ENCODE data around the gene SLC39A11. TPM values are rescaled to one million over a fixed set of nuclear protein-coding genes. Genes with fewer than 3 reads are reported as not detected.

The SLC39A11 gene
- total and polyA plus RNA-seq, 5 donors from 2014 or later, result 9.3 to 32.2 (median 11.9) TPM

- no peaks in the 10 kb centered on the region for H3K4me1 ChIP-seq (ENCODE audit: control insufficient read depth, insufficient read depth, low read length, poor library complexity, severe bottlenecking)
- no peaks in the 10 kb centered on the region for H3K27me3 ChIP-seq (ENCODE audit: control insufficient read depth, insufficient read depth, low read length)
- Mint-ChIP-seq H3K9me3 (peaks cover 0 to 12% (median 2%) of the 10 kb centered on the region in 7 donors), H3K27me3 (peaks cover 49% of the 10 kb centered on the region), H3K27ac (peak overlapping the region in 1 of 3 donors; percentile 15), H3K36me3 (no peaks in the 10 kb centered on the region), H3K4me1 (peaks cover 0 to 4% (median 0%) of the 10 kb centered on the region in 4 donors), H3K4me3 (no peak overlapping the region)
- no peak overlapping the region for H3K4me3 ChIP-seq (ENCODE audit: low read depth, low read length)
- no peak overlapping the region for H3K27ac ChIP-seq (ENCODE audit: insufficient read depth, low read length, poor library complexity, severe bottlenecking)
- ATAC-seq (ENCODE audit: low read depth in 2 of 2), result no peak
- no peaks in the 10 kb centered on the region for H3K9me3 ChIP-seq (ENCODE audit: control insufficient read depth in 2 of 2, low read length in 2 of 2)
- DNase-seq, result no peak
- no peaks in the 10 kb centered on the region for H3K36me3 ChIP-seq (ENCODE audit: control insufficient read depth, insufficient read depth, low read length)
These were observed 489.7 kb downstream of the SLC39A11 start for GRCh38 chr17:72602517-72603419.

GRCh38 chr17:72600934-72601333, 491.6 kb downstream of the SLC39A11 start:
- ATAC-seq (ENCODE audit: low read depth in 2 of 2) (no peak), DNase-seq (no peak)
- Mint-ChIP-seq H3K27ac (no peak overlapping the region), H3K4me1 (peaks cover 0 to 4% (median 0%) of the 10 kb centered on the region in 4 donors), H3K36me3 (no peaks in the 10 kb centered on the region), H3K9me3 (peaks cover 0 to 6% (median 0%) of the 10 kb centered on the region in 7 donors), H3K4me3 (no peak overlapping the region), H3K27me3 (peaks cover 47% of the 10 kb centered on the region)
- H3K9me3 ChIP-seq (ENCODE audit: control insufficient read depth in 2 of 2, low read length in 2 of 2), result no peaks in the 10 kb centered on the region
- H3K27me3 ChIP-seq (ENCODE audit: control insufficient read depth, insufficient read depth, low read length), result no peaks in the 10 kb centered on the region
- H3K36me3 ChIP-seq (ENCODE audit: control insufficient read depth, insufficient read depth, low read length), result no peaks in the 10 kb centered on the region
- H3K4me1 ChIP-seq (ENCODE audit: control insufficient read depth, insufficient read depth, low read length, poor library complexity, severe bottlenecking), result no peaks in the 10 kb centered on the region
- no peak overlapping the region for H3K27ac ChIP-seq (ENCODE audit: insufficient read depth, low read length, poor library complexity, severe bottlenecking)
- H3K4me3 ChIP-seq (ENCODE audit: low read depth, low read length), result no peak overlapping the region

- H3K9me3 Mint-ChIP-seq, result peaks cover 0 to 6% (median 1%) of the 10 kb centered on the region in 7 donors
- no peaks in the 10 kb centered on the region for H3K36me3 ChIP-seq (ENCODE audit: control insufficient read depth, insufficient read depth, low read length)
- H3K27ac Mint-ChIP-seq, result no peak overlapping the region
- no peaks in the 10 kb centered on the region for H3K36me3 Mint-ChIP-seq
- DNase-seq (no peak), ATAC-seq (ENCODE audit: low read depth in 2 of 2) (no peak)
- no peaks in the 10 kb centered on the region for H3K27me3 ChIP-seq (ENCODE audit: control insufficient read depth, insufficient read depth, low read length)
- H3K4me1 Mint-ChIP-seq, result peaks cover 0 to 8% (median 0%) of the 10 kb centered on the region in 4 donors
- no peak overlapping the region for H3K27ac ChIP-seq (ENCODE audit: insufficient read depth, low read length, poor library complexity, severe bottlenecking)
- H3K4me3 Mint-ChIP-seq, result no peak overlapping the region
- H3K27me3 Mint-ChIP-seq, result peaks cover 53% of the 10 kb centered on the region
- H3K9me3 ChIP-seq (ENCODE audit: control insufficient read depth in 2 of 2, low read length in 2 of 2), result no peaks in the 10 kb centered on the region
- no peaks in the 10 kb centered on the region for H3K4me1 ChIP-seq (ENCODE audit: control insufficient read depth, insufficient read depth, low read length, poor library complexity, severe bottlenecking)
- no peak overlapping the region for H3K4me3 ChIP-seq (ENCODE audit: low read depth, low read length)
These were observed 492.6 kb downstream of the SLC39A11 start for GRCh38 chr17:72599891-72600290.

GRCh38 chr17:72598695-72599094, 493.8 kb downstream of the SLC39A11 start:
- Histone ChIP-seq H3K27me3 (ENCODE audit: control insufficient read depth, insufficient read depth, low read length) (no peaks in the 10 kb centered on the region), H3K4me3 (ENCODE audit: low read depth, low read length) (no peak overlapping the region), H3K36me3 (ENCODE audit: control insufficient read depth, insufficient read depth, low read length) (no peaks in the 10 kb centered on the region), H3K27ac (ENCODE audit: insufficient read depth, low read length, poor library complexity, severe bottlenecking) (no peak overlapping the region), H3K4me1 (ENCODE audit: control insufficient read depth, insufficient read depth, low read length, poor library complexity, severe bottlenecking) (no peaks in the 10 kb centered on the region), H3K9me3 (ENCODE audit: control insufficient read depth in 2 of 2, low read length in 2 of 2) (no peaks in the 10 kb centered on the region)
- Mint-ChIP-seq H3K9me3 (peaks cover 0 to 6% (median 1%) of the 10 kb centered on the region in 7 donors), H3K27me3 (peaks cover 53% of the 10 kb centered on the region), H3K36me3 (no peaks in the 10 kb centered on the region), H3K4me3 (no peak overlapping the region), H3K27ac (no peak overlapping the region), H3K4me1 (peaks cover 0 to 8% (median 0%) of the 10 kb centered on the region in 4 donors)
- ATAC-seq (ENCODE audit: low read depth in 2 of 2), result no peak
- no peak for DNase-seq

GRCh38 chr17:72597354-72598087, 495.0 kb downstream of the SLC39A11 start:
- no peaks in the 10 kb centered on the region for H3K9me3 ChIP-seq (ENCODE audit: control insufficient read depth in 2 of 2, low read length in 2 of 2)
- H3K36me3 ChIP-seq (ENCODE audit: control insufficient read depth, insufficient read depth, low read length), result no peaks in the 10 kb centered on the region
- Mint-ChIP-seq H3K4me1 (peaks cover 0 to 8% (median 3%) of the 10 kb centered on the region in 4 donors), H3K4me3 (no peak overlapping the region), H3K9me3 (peaks cover 0 to 6% (median 1%) of the 10 kb centered on the region in 7 donors), H3K36me3 (no peaks in the 10 kb centered on the region), H3K27ac (peak overlapping the region in 1 of 3 donors; percentile 32), H3K27me3 (peaks cover 49% of the 10 kb centered on the region)
- H3K27ac ChIP-seq (ENCODE audit: insufficient read depth, low read length, poor library complexity, severe bottlenecking), result no peak overlapping the region
- peaks cover 1% of the 10 kb centered on the region for H3K4me1 ChIP-seq (ENCODE audit: control insufficient read depth, insufficient read depth, low read length, poor library complexity, severe bottlenecking)
- no peaks in the 10 kb centered on the region for H3K27me3 ChIP-seq (ENCODE audit: control insufficient read depth, insufficient read depth, low read length)
- H3K4me3 ChIP-seq (ENCODE audit: low read depth, low read length), result no peak overlapping the region
- no peak for ATAC-seq (ENCODE audit: low read depth in 2 of 2)
- no peak for DNase-seq

Other genes starting within 250 kb of the SLC39A11 start
- 0.05 TPM for gene SSTR2, start 72.3 kb upstream of the SLC39A11 start, total RNA-seq
- gene SSTR2, start 72.3 kb upstream of the SLC39A11 start, polyA plus RNA-seq, result under 1 TPM in 1 of 4 donors, not detected in 3; 0.05 TPM
- 61.0 TPM for gene COG1, start 100.4 kb upstream of the SLC39A11 start, total RNA-seq
- 10 to 100 TPM; 18.9 to 31.7 (median 21.2) TPM for gene COG1, start 100.4 kb upstream of the SLC39A11 start, polyA plus RNA-seq
- not detected for gene CPSF4L, start 169.2 kb upstream of the SLC39A11 start, total RNA-seq
- not detected for gene CPSF4L, start 169.2 kb upstream of the SLC39A11 start, polyA plus RNA-seq
- 4.6 TPM for gene CDC42EP4, start 219.3 kb upstream of the SLC39A11 start, total RNA-seq
- under 1 TPM in 2 of 4 donors, not detected in 2; 0.31 to 0.52 TPM for gene CDC42EP4, start 219.3 kb upstream of the SLC39A11 start, polyA plus RNA-seq

Data from CD4-positive, CD25-positive, alpha-beta regulatory T cell (primary cell).